Keratinocyte (primary cell): ENCODE results near the gene PPP2R5C. TPM values are rescaled to one million over a fixed set of nuclear protein-coding genes. Genes with fewer than 3 reads are reported as not detected.

Experiments
- DNase-seq: peaks from one replicate; pipeline ENCODE4 v3.0.0-alpha.2; 2011; ENCODE audit warnings: low read depth, missing footprints, low spot score
- FAIRE-seq: peaks from 2 replicates; lab custom pipeline; 2011; peaks lifted over from hg19 to GRCh38; lab: Jason Lieb, UNC
- H2AFZ ChIP-seq: 2 replicates; pipeline ENCODE4 v1.6.0; 2012; ENCODE audit warnings: low read length, control low read depth, inconsistent platforms; ENCODE audit not compliant: control insufficient read depth
- H3K27ac ChIP-seq: 2 replicates; pipeline ENCODE4 v1.5.1; 2011; ENCODE audit warnings: low read length; ENCODE audit not compliant: control insufficient read depth, insufficient read depth
- H3K27me3 ChIP-seq: 3 replicates; pipeline ENCODE4 v1.6.0; 2011; ENCODE audit warnings: low read length; ENCODE audit not compliant: control insufficient read depth, insufficient read depth; ENCODE audit errors: extremely low read depth
- H3K36me3 ChIP-seq, 2 experiments: 2 replicates in 1 of 2; 3 replicates in 1 of 2; pipeline ENCODE4 v1.5.1; 2011; ENCODE audit warnings: low read length in 2 of 2, mild to moderate bottlenecking in 1 of 2; ENCODE audit not compliant: control insufficient read depth in 2 of 2, insufficient read depth in 2 of 2; ENCODE audit errors: extremely low read depth in 1 of 2
- H3K4me1 ChIP-seq: 3 replicates; pipeline ENCODE4 v1.5.1; 2011; ENCODE audit warnings: low read length; ENCODE audit not compliant: control insufficient read depth, insufficient read depth; ENCODE audit errors: extremely low read depth
- H3K4me2 ChIP-seq: 3 replicates; pipeline ENCODE4 v1.6.0; 2011; ENCODE audit warnings: low read depth, low read length; ENCODE audit not compliant: control insufficient read depth, insufficient read depth; ENCODE audit errors: extremely low read depth
- H3K4me3 ChIP-seq, 3 experiments: fragments of 200-600 bp in 1 of 3; sonication (generic) in 1 of 3; 2 replicates in 2 of 3; 3 replicates in 1 of 3; pipeline ENCODE4 v1.5.1; 2011 to 2016; ENCODE audit warnings: low read length in 3 of 3, mild to moderate bottlenecking in 3 of 3, control low read depth in 2 of 3, inconsistent platforms in 1 of 3, low read depth in 1 of 3, mixed read lengths in 1 of 3, mixed run types in 1 of 3, moderate library complexity in 1 of 3; ENCODE audit not compliant: control insufficient read depth in 2 of 3, insufficient read depth in 2 of 3; ENCODE audit errors: extremely low read depth in 1 of 3
- H3K79me2 ChIP-seq: 2 replicates; pipeline ENCODE4 v1.6.0; 2012; ENCODE audit warnings: low read length; ENCODE audit not compliant: control insufficient read depth, insufficient read depth
- H3K9ac ChIP-seq: 3 replicates; pipeline ENCODE4 v1.6.0; 2011; ENCODE audit warnings: low read length; ENCODE audit not compliant: control insufficient read depth, insufficient read depth; ENCODE audit errors: extremely low read depth
- H3K9me1 ChIP-seq: 3 replicates; pipeline ENCODE4 v1.6.0; 2011; ENCODE audit warnings: low read length; ENCODE audit not compliant: control insufficient read depth, insufficient read depth; ENCODE audit errors: extremely low read depth
- H3K9me3 ChIP-seq: 2 replicates; pipeline ENCODE4 v1.5.1; 2012; ENCODE audit warnings: low read depth, low read length; ENCODE audit not compliant: control insufficient read depth
- H4K20me1 ChIP-seq: 3 replicates; pipeline ENCODE4 v1.6.0; 2011; ENCODE audit warnings: low read length; ENCODE audit not compliant: control insufficient read depth, insufficient read depth; ENCODE audit errors: extremely low read depth
- CTCF ChIP-seq, 3 experiments: IDR thresholded peaks in 1 of 3; conservative IDR thresholded peaks in 1 of 3; optimal IDR thresholded peaks in 1 of 3; 2 replicates in 2 of 3; 3 replicates in 1 of 3; pipeline versions ENCODE3 to v1.5.1; 2011; ENCODE audit warnings: low read length in 3 of 3, mild to moderate bottlenecking in 3 of 3, moderate library complexity in 2 of 3, control low read depth in 1 of 3, inconsistent platforms in 1 of 3; ENCODE audit not compliant: insufficient read depth in 2 of 3; ENCODE audit errors: extremely low read depth in 1 of 3
- EZH2 ChIP-seq: IDR thresholded peaks from one replicate; pipeline ENCODE4 v1.6.1; 2012; ENCODE audit warnings: inconsistent platforms, mild to moderate bottlenecking, low read length, moderate library complexity
- dilution Hi-C: fragments of 300-500 bp; cut with MboI; formaldehyde crosslinking; loops from one replicate; pipeline ENCODE4 v1.7.0; 2020; ENCODE audit warnings: low sequenced_read_pairs; ENCODE audit not compliant: extremely low pct_ligation_motif_present
- polyA plus RNA-seq, 5 experiments: library from polyadenylated mRNA; depleted of rRNA in 3 of 5; stranded (reverse) in 3 of 5; stranded (forward) in 1 of 5; unstranded in 1 of 5; fragments of >200 nt; gene quantifications; 1 replicate in 1 of 5; 2 replicates in 3 of 5; 3 replicates in 1 of 5; pipeline versions ENCODE4 v1.2.1 to v1.2.3, GENCODE V29; 2011 to 2012; ENCODE audit warnings: missing spikeins in 2 of 5, low read depth in 1 of 5, low replicate concordance in 1 of 5

The PPP2R5C gene
- polyA plus RNA-seq, 1 donor (not counting 4 experiments of a cell fraction or from before 2014, with no cell fraction given): 105 TPM

GRCh38 chr14:101876555-101876938, 115.0 kb downstream of the PPP2R5C start:
- no peaks in the 10 kb centered on the region for H3K9me1 ChIP-seq
- no peak overlapping the region for H3K9ac ChIP-seq
- no peak overlapping the region for H3K27ac ChIP-seq
- H3K36me3 ChIP-seq: peaks cover 7 to 8% of the 10 kb centered on the region in 2 experiments
- no peak for TF ChIP-seq EZH2
- TF ChIP-seq CTCF (optimal IDR thresholded peaks at IDR 0.05 in 1 of 3, IDR thresholded peaks at IDR 0.05 in 1 of 3, conservative IDR thresholded peaks at IDR 0.05 in 1 of 3; ENCODE audit: extremely low read depth in 1 of 3, insufficient read depth in 2 of 3, low read length in 3 of 3): no peak
- H2AFZ ChIP-seq: no peak overlapping the region
- DNase-seq (no peak), FAIRE-seq (no peak)
- no peaks in the 10 kb centered on the region for H3K27me3 ChIP-seq
- H3K4me1 ChIP-seq: no peaks in the 10 kb centered on the region
- dilution Hi-C loops: no loop called here
- H3K4me3 ChIP-seq: no peak overlapping the region
- no peak overlapping the region for H3K4me2 ChIP-seq
- H4K20me1 ChIP-seq: peaks cover 6% of the 10 kb centered on the region
- peaks cover 44% of the 10 kb centered on the region for H3K79me2 ChIP-seq
- H3K9me3 ChIP-seq: no peaks in the 10 kb centered on the region

GRCh38 chr14:101877766-101878165, 116.3 kb downstream of the PPP2R5C start:
- dilution Hi-C loops: no loop called here
- H4K20me1 ChIP-seq: peaks cover 6% of the 10 kb centered on the region
- H3K4me1 ChIP-seq: no peaks in the 10 kb centered on the region
- H3K4me3 ChIP-seq: no peak overlapping the region
- no peak overlapping the region for H3K9ac ChIP-seq
- FAIRE-seq: no peak
- H3K36me3 ChIP-seq: peaks cover 7 to 10% of the 10 kb centered on the region in 2 experiments
- no peak overlapping the region for H2AFZ ChIP-seq
- no peaks in the 10 kb centered on the region for H3K27me3 ChIP-seq
- no peak overlapping the region for H3K4me2 ChIP-seq
- no peak overlapping the region for H3K27ac ChIP-seq
- H3K9me3 ChIP-seq: no peaks in the 10 kb centered on the region
- H3K79me2 ChIP-seq: peaks cover 41% of the 10 kb centered on the region
- no peak for DNase-seq
- no peak for TF ChIP-seq CTCF (optimal IDR thresholded peaks at IDR 0.05 in 1 of 3, IDR thresholded peaks at IDR 0.05 in 1 of 3, conservative IDR thresholded peaks at IDR 0.05 in 1 of 3; ENCODE audit: extremely low read depth in 1 of 3, insufficient read depth in 2 of 3, low read length in 3 of 3)
- no peak for TF ChIP-seq EZH2
- H3K9me1 ChIP-seq: no peaks in the 10 kb centered on the region
